OCI-LY7 (cell line): ENCODE data around the gene HK3. TPM values are rescaled to one million over a fixed set of nuclear protein-coding genes. Genes with fewer than 3 reads are reported as not detected.

ENCODE experiments used
- BruUV-seq: library from RNA; stranded (reverse); fragments of 400-500 nt; replicated peaks from 2 replicates; lab custom pipeline; 2021; lab: Mats Ljungman, UMichigan
- CTCF ChIA-PET: fragments of 300-600 bp; sonication (Branson Sonifier 250); formaldehyde crosslinking; loops from one replicate; lab custom pipeline; 2022; ENCODE audit warnings: antibody characterized with exemption; ENCODE audit not compliant: unreplicated experiment; lab: Charles Lee
- POLR2A ChIA-PET: fragments of 300-600 bp; sonication (Branson Sonifier 250); formaldehyde crosslinking; loops from one replicate; lab custom pipeline; 2022; ENCODE audit warnings: antibody characterized with exemption; lab: Charles Lee
- DNase-seq: peaks from one replicate; pipeline ENCODE4 v3.0.0-alpha.2; 2015; ENCODE audit warnings: low spot score
- H2AFZ ChIP-seq: fragments of 200-600 bp; sonication (generic), shearing (Covaris generic); 2 replicates; pipeline ENCODE4 v1.6.1; 2014; ENCODE audit warnings: mild to moderate bottlenecking, antibody characterized with exemption, low read length, moderate library complexity
- H3K27ac ChIP-seq: fragments of 200-600 bp; sonication (generic); 2 replicates; pipeline ENCODE4 v1.5.1; 2014; ENCODE audit warnings: mixed run types, low read depth, mild to moderate bottlenecking, moderate library complexity, low read length, inconsistent platforms; ENCODE audit not compliant: poor library complexity, severe bottlenecking
- H3K36me3 ChIP-seq: fragments of 200-600 bp; sonication (generic); 2 replicates; pipeline ENCODE4 v1.6.1; 2014; ENCODE audit warnings: mild to moderate bottlenecking, antibody characterized with exemption, low read length, moderate library complexity, mixed read lengths; ENCODE audit not compliant: insufficient read depth
- H3K4me1 ChIP-seq: fragments of 200-600 bp; sonication (generic); 2 replicates; pipeline ENCODE4 v1.5.1; 2014; ENCODE audit warnings: mild to moderate bottlenecking, low read length; ENCODE audit not compliant: insufficient read depth, poor library complexity, severe bottlenecking
- H3K4me2 ChIP-seq: fragments of 200-600 bp; sonication (generic); 2 replicates; pipeline ENCODE4 v1.6.1; 2014; ENCODE audit warnings: mild to moderate bottlenecking, low read length
- H3K4me3 ChIP-seq: fragments of 200-600 bp; sonication (generic); 2 replicates; pipeline ENCODE4 v1.5.1; 2014; ENCODE audit warnings: mild to moderate bottlenecking, low read depth, low read length; ENCODE audit not compliant: poor library complexity, severe bottlenecking
- H3K79me2 ChIP-seq: fragments of 200-600 bp; sonication (generic); 2 replicates; pipeline ENCODE4 v1.6.1; 2016; ENCODE audit warnings: low read depth, mild to moderate bottlenecking, low read length, moderate library complexity, mixed read lengths; ENCODE audit not compliant: insufficient read depth
- H3K9me2 ChIP-seq: fragments of 200-600 bp; sonication (generic); 2 replicates; pipeline ENCODE4 v1.6.1; 2016; ENCODE audit warnings: mild to moderate bottlenecking, low read length, mixed read lengths; ENCODE audit not compliant: insufficient read depth
- H3K9me3 ChIP-seq: fragments of 200-600 bp; sonication (generic); 2 replicates; pipeline ENCODE4 v1.6.1; 2014; ENCODE audit warnings: mild to moderate bottlenecking, mixed run types, low read length, mixed read lengths
- H4K20me1 ChIP-seq: fragments of 200-600 bp; sonication (generic); 2 replicates; pipeline ENCODE4 v1.6.1; 2014; ENCODE audit warnings: mild to moderate bottlenecking, antibody characterized with exemption, low read length, moderate library complexity, mixed read lengths; ENCODE audit not compliant: insufficient read depth
- EZH2phosphoT487 ChIP-seq: fragments of 200-600 bp; sonication (generic); IDR thresholded peaks from 2 replicates; pipeline ENCODE4 v1.6.1; 2018; ENCODE audit warnings: low read depth, borderline replicate concordance, mild to moderate bottlenecking, mixed run types, antibody characterized with exemption, low read length, moderate library complexity, mixed read lengths
- intact Hi-C: fragments of 100-400 bp; cut with micrococcal nuclease; formaldehyde crosslinking; loops from one replicate; pipeline ENCODE4 v1.10.0; 2022; ENCODE audit not compliant: unreplicated experiment
- total RNA-seq, 2 experiments: library from RNA; depleted of rRNA in 1 of 2; stranded (reverse); fragments of >200 nt in 1 of 2; shearing (Covaris generic) in 1 of 2; gene quantifications; 2 replicates each; pipeline ENCODE4 v1.2.3, GENCODE V29; 2014 to 2022
- TF ChIP-seq, protein P1 (sequence below): fragments of 200-600 bp; sonication (generic); conservative IDR thresholded peaks from 2 replicates; pipeline ENCODE4 v1.5.1; 2014; ENCODE audit warnings: mild to moderate bottlenecking, antibody characterized with exemption, low read length, moderate library complexity, mixed read lengths

Gene HK3
- total RNA-seq, 2 experiments from 2014 or later, result 0.38 TPM; not detected in 1

GRCh38 chr5:176864755-176865154 is 34.4 kb downstream of the HK3 start:
- Histone ChIP-seq H3K27ac (no peak overlapping the region), H3K9me3 (no peaks in the 10 kb centered on the region), H3K36me3 (no peaks in the 10 kb centered on the region), H3K4me1 (peaks cover 9% of the 10 kb centered on the region), H2AFZ (no peak overlapping the region), H3K4me2 (no peak overlapping the region), H3K4me3 (no peak overlapping the region), H4K20me1 (no peaks in the 10 kb centered on the region), H3K9me2 (no peaks in the 10 kb centered on the region), H3K79me2 (no peaks in the 10 kb centered on the region)
- no peak for DNase-seq
- intact Hi-C loops, result no loop called here
- ChIA-PET POLR2A (no interaction called here), CTCF (interaction anchor here (0.6 kb wide), 1 partner anchor 204 kb away, joined by 3 read pairs; no protein-coding TSS in a partner anchor)
- no peak for TF ChIP-seq EZH2phosphoT487
- TF ChIP-seq, protein P1, sequence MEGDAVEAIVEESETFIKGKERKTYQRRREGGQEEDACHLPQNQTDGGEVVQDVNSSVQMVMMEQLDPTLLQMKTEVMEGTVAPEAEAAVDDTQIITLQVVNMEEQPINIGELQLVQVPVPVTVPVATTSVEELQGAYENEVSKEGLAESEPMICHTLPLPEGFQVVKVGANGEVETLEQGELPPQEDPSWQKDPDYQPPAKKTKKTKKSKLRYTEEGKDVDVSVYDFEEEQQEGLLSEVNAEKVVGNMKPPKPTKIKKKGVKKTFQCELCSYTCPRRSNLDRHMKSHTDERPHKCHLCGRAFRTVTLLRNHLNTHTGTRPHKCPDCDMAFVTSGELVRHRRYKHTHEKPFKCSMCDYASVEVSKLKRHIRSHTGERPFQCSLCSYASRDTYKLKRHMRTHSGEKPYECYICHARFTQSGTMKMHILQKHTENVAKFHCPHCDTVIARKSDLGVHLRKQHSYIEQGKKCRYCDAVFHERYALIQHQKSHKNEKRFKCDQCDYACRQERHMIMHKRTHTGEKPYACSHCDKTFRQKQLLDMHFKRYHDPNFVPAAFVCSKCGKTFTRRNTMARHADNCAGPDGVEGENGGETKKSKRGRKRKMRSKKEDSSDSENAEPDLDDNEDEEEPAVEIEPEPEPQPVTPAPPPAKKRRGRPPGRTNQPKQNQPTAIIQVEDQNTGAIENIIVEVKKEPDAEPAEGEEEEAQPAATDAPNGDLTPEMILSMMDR, result no peak
- BruUV-seq, result no TSS peak

GRCh38 chr5:176863765-176864098 is 35.4 kb downstream of the HK3 start:
- intact Hi-C loops, result no loop called here
- Histone ChIP-seq H3K79me2 (no peaks in the 10 kb centered on the region), H3K4me1 (peaks cover 9% of the 10 kb centered on the region), H3K4me2 (no peak overlapping the region), H3K4me3 (no peak overlapping the region), H3K36me3 (no peaks in the 10 kb centered on the region), H3K9me2 (no peaks in the 10 kb centered on the region), H3K27ac (no peak overlapping the region), H2AFZ (no peak overlapping the region), H4K20me1 (no peaks in the 10 kb centered on the region), H3K9me3 (no peaks in the 10 kb centered on the region)
- ChIA-PET POLR2A (no interaction called here), CTCF (no interaction called here)
- no TSS peak for BruUV-seq
- TF ChIP-seq, protein P1, result no peak
- no peak for TF ChIP-seq EZH2phosphoT487
- DNase-seq, result no peak

GRCh38 chr5:176863041-176863764 is 35.9 kb downstream of the HK3 start:
- Histone ChIP-seq H3K4me2 (peak overlapping the region; percentile 57), H3K27ac (no peak overlapping the region), H4K20me1 (no peaks in the 10 kb centered on the region), H3K9me3 (no peaks in the 10 kb centered on the region), H3K4me3 (no peak overlapping the region), H2AFZ (no peak overlapping the region), H3K79me2 (no peaks in the 10 kb centered on the region), H3K4me1 (peaks cover 9% of the 10 kb centered on the region), H3K36me3 (no peaks in the 10 kb centered on the region), H3K9me2 (no peaks in the 10 kb centered on the region)
- TF ChIP-seq, protein P1, result no peak
- no peak for TF ChIP-seq EZH2phosphoT487
- ChIA-PET CTCF (no interaction called here), POLR2A (no interaction called here)
- intact Hi-C loops, result no loop called here
- no TSS peak for BruUV-seq
- DNase-seq, result peak; percentile 30
